ENCODE data around the gene TBC1D1. TPM values are rescaled to one million over a fixed set of nuclear protein-coding genes. Genes with fewer than 3 reads are reported as not detected.

TBC1D1 gene
- total RNA-seq, 1 donor from 2014 or later, result 133 TPM

DNA sequence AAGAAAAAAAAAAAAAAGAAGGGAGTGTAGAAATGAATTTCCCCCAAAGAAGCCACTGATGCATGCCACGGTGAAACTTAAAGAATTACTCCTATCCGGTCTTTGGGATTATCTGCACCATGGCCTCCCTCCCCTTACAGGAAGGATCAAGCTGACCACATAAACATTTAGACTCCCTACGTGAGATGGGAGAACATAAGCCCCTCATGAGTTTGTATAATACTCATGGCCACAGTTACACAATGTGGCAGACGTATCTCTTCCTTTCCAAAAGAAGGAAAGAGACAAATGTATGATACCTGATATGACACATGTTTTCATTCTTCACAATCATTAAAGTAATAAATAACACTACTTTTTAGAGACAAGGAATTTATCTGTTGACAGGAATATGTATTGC is 66.1 kb downstream of the TBC1D1 start:
- DNase-seq (ENCODE audit: low read depth), result no peak
- H3K4me3 ChIP-seq (ENCODE audit: low read depth, low read length), result no peak overlapping the region

DNA sequence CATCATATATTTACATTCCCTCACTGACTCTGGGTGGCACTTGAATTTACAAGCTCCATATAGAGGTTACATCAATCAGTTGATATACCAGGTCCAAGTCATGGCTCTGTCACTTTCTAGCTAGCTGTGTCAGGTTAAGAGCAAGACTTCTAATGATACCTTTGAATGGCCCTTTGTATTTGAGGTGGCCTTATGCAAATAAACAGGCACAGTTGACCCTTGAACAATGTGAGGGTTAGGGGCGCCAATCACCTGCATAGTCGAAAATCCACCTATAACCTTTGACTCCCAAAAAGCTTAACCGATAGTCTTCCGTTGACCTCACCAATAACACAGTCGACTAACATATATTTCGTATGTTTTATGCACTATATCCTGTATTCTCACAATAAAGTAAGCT is 68.0 kb downstream of the TBC1D1 start:
- Histone ChIP-seq H3K27me3 (ENCODE audit: control insufficient read depth, insufficient read depth, low read length) (no peaks in the 10 kb centered on the region), H3K36me3 (ENCODE audit: control insufficient read depth, insufficient read depth, low read length) (no peaks in the 10 kb centered on the region), H3K4me3 (ENCODE audit: low read depth, low read length) (no peak overlapping the region)
- no peak for DNase-seq (ENCODE audit: low read depth)
- TF ChIP-seq, protein P1, sequence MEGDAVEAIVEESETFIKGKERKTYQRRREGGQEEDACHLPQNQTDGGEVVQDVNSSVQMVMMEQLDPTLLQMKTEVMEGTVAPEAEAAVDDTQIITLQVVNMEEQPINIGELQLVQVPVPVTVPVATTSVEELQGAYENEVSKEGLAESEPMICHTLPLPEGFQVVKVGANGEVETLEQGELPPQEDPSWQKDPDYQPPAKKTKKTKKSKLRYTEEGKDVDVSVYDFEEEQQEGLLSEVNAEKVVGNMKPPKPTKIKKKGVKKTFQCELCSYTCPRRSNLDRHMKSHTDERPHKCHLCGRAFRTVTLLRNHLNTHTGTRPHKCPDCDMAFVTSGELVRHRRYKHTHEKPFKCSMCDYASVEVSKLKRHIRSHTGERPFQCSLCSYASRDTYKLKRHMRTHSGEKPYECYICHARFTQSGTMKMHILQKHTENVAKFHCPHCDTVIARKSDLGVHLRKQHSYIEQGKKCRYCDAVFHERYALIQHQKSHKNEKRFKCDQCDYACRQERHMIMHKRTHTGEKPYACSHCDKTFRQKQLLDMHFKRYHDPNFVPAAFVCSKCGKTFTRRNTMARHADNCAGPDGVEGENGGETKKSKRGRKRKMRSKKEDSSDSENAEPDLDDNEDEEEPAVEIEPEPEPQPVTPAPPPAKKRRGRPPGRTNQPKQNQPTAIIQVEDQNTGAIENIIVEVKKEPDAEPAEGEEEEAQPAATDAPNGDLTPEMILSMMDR (IDR thresholded peaks at IDR 0.05; ENCODE audit: insufficient read depth, low read length, poor library complexity, severe bottlenecking), result no peak

More for the DNA sequence above, 66.1 kb downstream of the TBC1D1 start:
- no peaks in the 10 kb centered on the region for H3K36me3 ChIP-seq (ENCODE audit: control insufficient read depth, insufficient read depth, low read length)
- H3K27me3 ChIP-seq (ENCODE audit: control insufficient read depth, insufficient read depth, low read length), result no peaks in the 10 kb centered on the region
- TF ChIP-seq, protein P1 (IDR thresholded peaks at IDR 0.05; ENCODE audit: insufficient read depth, low read length, poor library complexity, severe bottlenecking), result no peak

DNA sequence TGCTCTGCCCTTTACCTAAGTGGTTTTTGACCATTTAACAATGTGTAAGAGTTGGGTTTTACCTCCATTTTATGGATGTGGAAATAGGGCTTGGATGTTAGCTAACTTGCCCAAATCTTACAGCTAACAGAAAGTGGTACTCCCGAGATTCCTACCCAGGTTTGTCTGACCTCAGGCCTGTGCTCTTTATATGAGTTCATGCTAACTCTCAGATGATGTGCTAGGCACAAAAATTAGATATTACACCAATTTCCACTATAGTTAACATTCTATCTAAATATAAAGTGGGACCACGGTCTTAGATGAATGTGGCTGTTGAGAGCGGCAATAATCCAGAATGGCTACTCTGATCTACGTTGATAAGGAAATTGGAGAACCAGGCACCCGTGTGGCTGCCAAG is 69.2 kb downstream of the TBC1D1 start, which contains the start of gene PTTG2:
TSS of gene PTTG2 (plus strand) at position 301 of the 400 bp plus-strand sequence. CDS start at position 338, 37 bp downstream.
- TF ChIP-seq, protein P1 (IDR thresholded peaks at IDR 0.05; ENCODE audit: insufficient read depth, low read length, poor library complexity, severe bottlenecking), result no peak
- no peak for DNase-seq (ENCODE audit: low read depth)
- no peaks in the 10 kb centered on the region for H3K27me3 ChIP-seq (ENCODE audit: control insufficient read depth, insufficient read depth, low read length)
- H3K4me3 ChIP-seq (ENCODE audit: low read depth, low read length), result no peak within 1 kb of the TSS
- no peaks in the 10 kb centered on the region for H3K36me3 ChIP-seq (ENCODE audit: control insufficient read depth, insufficient read depth, low read length)

DNA sequence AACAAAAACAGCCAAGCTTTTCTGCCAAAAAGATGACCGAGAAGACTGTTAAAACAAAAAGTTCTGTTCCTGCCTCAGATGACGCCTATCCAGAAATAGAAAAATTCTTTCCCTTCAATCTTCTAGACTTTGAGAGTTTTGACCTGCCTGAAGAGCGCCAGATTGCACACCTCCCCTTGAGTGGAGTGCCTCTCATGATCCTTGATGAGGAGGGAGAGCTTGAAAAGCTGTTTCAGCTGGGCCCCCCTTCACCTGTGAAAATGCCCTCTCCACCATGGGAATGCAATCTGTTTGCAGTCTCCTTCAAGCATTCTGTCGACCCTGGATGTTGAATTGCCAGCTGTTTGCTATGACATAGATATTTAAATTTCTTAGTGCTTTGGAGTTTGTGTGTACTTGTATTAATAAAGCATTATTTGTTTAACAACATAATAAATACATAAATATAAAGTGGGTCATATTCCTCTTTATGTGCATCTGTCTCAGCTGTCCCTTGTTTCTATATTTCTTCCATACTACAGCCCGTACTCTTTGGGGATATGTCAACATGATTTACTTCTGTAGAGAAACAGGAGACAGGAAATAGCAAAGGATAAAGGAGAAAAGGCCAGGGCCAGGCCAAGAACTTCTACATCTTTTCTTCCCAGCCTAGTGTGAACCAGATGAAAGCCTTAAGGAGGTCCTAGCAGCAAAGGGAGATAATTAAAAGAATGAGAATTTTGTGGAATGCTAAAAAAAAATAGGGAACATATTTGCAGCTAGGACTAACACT is 70.0 kb downstream of the TBC1D1 start:
- no peaks in the 10 kb centered on the region for H3K36me3 ChIP-seq (ENCODE audit: control insufficient read depth, insufficient read depth, low read length)
- TF ChIP-seq, protein P1 (IDR thresholded peaks at IDR 0.05; ENCODE audit: insufficient read depth, low read length, poor library complexity, severe bottlenecking), result no peak
- no peak overlapping the region for H3K4me3 ChIP-seq (ENCODE audit: low read depth, low read length)
- no peaks in the 10 kb centered on the region for H3K27me3 ChIP-seq (ENCODE audit: control insufficient read depth, insufficient read depth, low read length)
- DNase-seq (ENCODE audit: low read depth), result no peak

DNA sequence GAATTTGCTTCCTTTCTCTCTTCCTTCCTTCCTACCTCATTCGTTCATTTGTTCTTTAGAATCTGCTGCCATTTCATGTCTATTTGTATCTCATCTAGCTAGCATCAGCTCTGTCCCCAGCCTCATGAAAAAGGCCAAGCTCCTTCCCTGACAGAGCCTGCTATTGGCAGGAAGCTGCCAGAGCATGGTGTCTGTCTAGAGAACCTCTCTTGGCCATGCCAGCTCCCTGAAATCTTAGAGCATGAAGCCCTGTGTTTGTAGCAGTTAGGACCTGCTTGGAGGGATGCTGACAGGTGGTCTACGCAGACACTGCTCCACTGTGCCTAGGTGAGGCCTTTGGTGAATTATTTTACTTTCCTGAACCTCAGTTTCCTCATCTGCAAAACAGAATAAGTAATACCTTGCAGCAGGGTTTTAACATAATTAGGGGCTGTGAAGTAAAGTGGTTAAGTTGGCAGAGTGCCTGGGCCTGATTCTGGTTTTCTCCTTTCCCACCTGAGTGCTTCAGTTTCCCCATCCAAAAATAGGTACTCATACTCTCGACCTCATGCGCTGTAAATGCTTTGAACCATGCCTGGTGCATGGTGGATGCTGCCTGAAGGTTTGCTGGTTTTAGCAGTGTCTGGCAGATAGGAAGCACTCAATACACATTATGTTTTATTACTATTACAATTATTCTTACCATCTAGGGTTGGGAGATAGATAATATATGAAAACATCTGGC is 74.0 kb downstream of the TBC1D1 start:
- TF ChIP-seq, protein P1 (IDR thresholded peaks at IDR 0.05; ENCODE audit: insufficient read depth, low read length, poor library complexity, severe bottlenecking), result no peak
- Histone ChIP-seq H3K27me3 (ENCODE audit: control insufficient read depth, insufficient read depth, low read length) (no peaks in the 10 kb centered on the region), H3K36me3 (ENCODE audit: control insufficient read depth, insufficient read depth, low read length) (no peaks in the 10 kb centered on the region), H3K4me3 (ENCODE audit: low read depth, low read length) (no peak overlapping the region)
- no peak for DNase-seq (ENCODE audit: low read depth)
